Measurements from ENCODE around the gene CYP4F12.

CYP4F12 gene

DNA sequence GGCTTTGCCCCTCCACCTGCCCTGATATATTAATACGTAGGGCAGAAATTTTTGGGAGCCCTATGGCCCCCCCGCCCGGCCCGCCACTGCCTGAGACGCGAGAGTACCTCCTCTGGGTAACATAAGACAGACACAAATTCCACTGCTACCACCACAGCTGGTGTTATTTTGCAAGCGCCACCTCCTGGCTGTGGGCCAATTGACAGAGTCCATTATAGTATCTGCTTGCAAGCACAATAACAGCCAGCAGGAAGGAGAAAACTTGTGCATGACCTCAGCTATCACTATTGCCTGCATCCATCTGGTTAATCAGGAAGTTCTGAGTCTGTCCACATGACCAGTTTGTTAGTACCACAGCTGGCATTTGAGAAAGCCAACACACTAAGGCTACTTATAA lies 29.6 kb downstream of the CYP4F12 start:
- no peak for DNase-seq (ENCODE audit: low read depth)

DNA sequence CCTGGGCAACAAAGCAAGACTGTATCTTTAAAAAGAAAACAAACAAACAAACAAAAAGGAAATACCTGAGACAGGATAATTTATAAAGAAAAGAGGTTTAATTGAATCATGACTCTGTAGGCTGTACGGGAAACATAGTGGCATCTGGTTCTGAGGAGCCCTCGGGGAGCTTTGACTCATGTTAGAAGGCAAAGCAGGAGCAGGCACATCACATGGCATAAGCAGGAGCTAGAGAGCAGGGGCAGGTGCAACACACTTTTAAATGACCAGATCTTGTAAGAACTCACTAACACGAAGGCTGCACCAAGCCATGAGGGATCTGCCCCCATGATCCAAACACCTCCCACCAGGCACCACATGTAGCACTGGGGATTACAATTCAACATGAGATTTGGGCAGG lies 41.8 kb downstream of the CYP4F12 start:
- DNase-seq (ENCODE audit: low read depth): no peak

DNA sequence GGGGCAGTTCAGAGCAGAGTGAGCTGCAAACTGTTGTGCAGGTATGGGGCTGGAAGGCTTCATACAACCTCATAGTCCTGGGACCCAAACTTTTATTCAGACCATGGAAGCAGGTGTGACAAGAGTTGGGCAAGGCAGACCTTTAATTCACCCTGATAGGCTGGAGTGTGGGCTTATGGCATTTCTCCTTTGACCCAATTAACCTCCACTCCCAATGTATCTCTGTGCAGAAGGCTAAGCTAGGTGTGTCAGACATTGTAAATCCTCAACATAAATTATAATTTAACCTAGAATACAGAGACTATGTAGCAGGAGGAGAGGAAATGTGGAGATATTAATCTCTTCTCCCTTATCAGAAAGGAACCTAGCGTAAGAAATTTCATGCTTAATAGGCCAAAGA lies 42.8 kb downstream of the CYP4F12 start:
- no peak for DNase-seq (ENCODE audit: low read depth)

DNA sequence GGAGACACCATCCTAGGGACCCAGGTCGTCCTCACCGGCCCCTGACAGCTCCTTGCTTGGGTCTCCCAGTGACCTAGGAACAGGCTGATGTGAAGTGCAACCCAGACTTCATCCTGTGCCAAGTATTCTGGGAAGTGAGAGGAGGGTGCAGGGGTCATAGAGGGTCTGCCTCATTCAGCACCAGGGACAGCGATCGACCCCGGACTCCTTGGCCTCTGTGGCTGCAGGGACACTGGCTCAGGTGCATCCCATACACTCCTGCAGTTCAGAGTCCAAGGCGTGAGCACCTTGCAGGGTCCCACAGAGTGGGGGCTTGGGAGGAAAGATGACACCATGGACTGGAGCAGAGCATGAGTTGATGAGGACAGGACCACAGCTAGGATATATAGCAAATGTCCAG lies 44.9 kb downstream of the CYP4F12 start:
- DNase-seq (ENCODE audit: low read depth): no peak

DNA sequence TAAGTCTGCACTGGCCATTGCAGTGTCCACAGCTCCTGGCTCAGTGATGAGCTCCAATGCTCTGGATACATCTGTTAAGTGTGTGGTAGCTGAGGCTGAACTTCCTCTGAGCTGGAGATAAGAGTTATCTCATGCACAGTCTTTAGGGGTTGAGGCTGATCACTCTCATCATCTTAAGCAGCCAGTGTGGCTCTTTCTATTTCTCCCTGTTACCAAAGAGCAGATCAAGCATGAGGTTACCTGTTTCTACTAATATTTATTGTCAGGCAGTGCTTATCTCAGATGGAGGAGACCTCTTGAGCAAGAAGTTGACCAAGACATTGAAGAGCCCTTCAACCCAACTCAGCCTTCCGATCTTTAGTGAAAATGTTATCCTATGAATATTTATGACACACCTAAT lies 48.4 kb downstream of the CYP4F12 start:
- no peak for DNase-seq (ENCODE audit: low read depth)

DNA sequence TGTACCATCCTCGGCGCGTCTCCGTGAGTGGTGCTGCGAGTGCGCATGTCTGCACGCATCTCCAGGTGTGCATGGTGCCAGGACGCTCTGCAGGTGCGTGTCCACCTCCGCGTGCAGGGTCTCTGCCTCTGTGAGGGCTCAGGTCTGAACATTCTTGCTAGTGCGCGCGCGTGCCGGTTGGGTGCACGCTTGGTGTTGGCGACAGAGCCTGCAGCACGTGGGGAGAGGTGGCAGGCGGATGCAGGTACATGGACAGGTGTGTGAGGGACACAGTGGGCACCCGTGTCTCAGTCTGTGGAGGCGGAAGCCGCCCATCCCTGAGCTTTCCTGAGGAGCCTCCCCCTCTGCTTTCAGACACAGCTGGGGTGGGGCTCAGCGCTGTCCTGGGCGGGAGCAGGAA lies 50.1 kb downstream of the CYP4F12 start:
- no peak for DNase-seq (ENCODE audit: low read depth)

DNA sequence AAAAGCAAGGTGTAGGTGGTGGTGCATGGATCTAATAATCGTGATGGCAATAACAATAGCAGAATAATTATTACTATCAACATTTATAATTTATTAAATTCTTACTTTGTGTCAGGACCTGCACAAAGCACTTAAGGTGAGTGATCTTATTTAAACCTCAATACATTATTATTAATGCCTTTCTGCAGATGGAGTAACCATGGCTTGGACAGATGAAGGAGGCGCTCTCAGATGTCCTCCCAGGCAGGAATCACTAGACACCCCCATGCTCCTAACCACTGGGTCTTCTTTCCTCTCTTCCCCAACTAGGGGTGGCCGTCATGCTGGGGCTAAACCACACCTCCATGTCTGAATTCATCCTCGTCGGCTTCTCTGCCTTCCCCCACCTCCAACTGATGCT lies 54.8 kb downstream of the CYP4F12 start, which contains the start of gene OR10H2:
TSS of gene OR10H2 (plus strand) at position 301 of the 400 bp plus-strand sequence. CDS start at position 321, 20 bp downstream.
- no peak for DNase-seq (ENCODE audit: low read depth)

DNA sequence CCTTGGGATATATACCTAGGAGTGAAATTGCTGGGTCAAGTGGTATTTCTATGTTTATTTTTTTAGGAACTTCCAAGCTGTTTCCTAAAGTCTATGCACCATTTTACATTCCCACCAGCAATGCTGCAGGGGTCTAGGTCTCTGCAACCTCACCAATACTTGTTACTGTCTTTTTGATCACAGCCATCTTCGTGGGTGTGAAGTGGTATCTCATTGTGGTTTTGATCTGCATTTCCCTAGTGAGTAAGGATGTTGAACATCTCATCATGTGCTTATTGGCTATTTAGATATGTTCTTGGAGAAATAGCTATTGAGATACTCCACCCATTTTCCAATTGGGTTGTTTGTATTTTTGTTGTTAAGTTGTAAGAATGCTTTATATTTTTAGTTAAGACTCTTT lies 57.7 kb downstream of the CYP4F12 start:
- no peak for DNase-seq (ENCODE audit: low read depth)

DNA sequence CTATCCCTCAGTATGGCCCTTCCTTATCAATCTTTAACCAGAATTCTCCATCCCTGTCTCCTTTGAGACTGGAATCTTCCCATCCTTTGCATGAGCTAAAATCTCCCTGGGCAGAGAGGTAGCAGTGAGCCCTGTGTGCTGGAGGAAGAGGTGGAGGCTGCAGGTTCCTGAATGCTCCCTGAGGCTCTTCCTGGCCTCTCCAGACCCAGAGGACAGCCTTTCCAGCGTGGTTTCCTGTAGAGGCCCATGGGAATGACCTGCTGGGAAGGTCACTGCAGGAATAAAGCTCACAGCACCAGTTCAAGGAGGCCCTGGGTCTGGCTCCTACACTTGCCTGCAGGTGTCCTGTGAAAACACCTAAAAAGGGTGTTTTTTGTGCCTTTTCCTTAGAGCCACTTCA lies 59.5 kb downstream of the CYP4F12 start:
- no peak for DNase-seq (ENCODE audit: low read depth)

DNA sequence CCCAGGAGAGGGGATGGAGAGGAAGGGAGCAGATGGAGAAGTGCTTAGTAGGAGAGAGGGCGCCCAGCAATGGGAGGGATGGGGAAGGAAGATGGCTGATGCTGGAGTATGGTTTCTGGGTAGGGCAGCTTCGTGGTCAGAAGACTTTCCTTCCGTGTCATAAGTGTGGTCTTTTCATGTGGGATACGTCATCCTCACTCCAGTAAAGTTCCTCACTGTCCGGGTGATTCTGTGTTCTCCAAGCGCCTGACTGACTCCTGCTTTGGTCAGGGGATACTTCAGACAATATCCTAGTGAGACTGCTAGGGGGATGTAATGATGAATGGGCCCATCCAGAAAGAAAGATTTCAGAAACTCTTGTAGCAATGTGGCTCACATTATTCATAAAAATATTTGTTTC lies 61.0 kb downstream of the CYP4F12 start:
- no peak for DNase-seq (ENCODE audit: low read depth)

DNA sequence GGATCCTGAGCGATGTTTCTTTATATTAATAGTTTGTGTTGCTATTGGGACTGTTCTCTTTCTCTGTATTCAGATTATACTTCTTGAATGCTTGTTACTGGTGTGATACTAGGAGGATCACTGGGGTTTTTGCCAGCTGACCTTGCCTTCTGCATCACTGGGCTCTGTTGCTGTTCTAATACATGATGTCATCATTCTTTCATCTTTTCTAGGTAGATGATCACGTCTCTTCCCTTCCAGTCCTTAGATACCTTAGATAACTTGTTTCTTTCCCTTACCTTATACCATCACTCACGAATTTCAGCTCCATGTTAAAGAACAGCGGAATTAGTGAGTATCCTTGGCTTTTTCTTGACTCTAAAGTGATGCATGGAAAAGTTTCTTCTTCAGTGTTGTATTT lies 64.8 kb downstream of the CYP4F12 start, which contains the start of gene OR10H3:
TSS of gene OR10H3 (plus strand) at position 264 of the 400 bp plus-strand sequence. CDS start 3,408 bp downstream, outside the sequence.
- no peak for DNase-seq (ENCODE audit: low read depth)

DNA sequence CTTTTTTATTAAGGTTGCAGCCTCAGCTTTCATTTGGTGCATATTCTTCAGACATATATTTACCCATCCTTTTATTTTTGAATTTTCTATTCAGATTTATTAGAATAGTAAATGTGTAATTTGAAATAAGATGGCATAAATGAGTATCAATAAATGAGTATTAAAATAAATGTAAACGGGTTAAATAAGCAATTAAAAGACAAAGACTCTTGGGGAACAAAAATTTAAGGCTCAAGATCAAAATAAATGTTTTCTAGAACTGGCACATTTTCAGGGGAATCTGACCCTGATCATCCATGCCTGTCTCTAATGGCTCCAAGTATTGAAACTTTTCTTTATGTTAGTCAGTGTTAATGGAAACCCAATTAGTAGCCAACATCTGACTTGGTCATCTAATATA lies 67.9 kb downstream of the CYP4F12 start:
- DNase-seq (ENCODE audit: low read depth): no peak
